Neural cell (in vitro differentiated cells): Measurements from ENCODE around the gene SIT1. TPM values are rescaled to one million over a fixed set of nuclear protein-coding genes. Genes with fewer than 3 reads are reported as not detected.

ENCODE experiments used
- H2AFZ ChIP-seq: fragments of 200-600, 300-800 bp; sonication (generic), shearing (Covaris generic); 2 replicates; pipeline ENCODE4 v1.6.0; 2014; ENCODE audit warnings: low read depth, mild to moderate bottlenecking, antibody characterized with exemption, low read length, moderate library complexity
- H3F3A ChIP-seq: fragments of 200-600 bp; shearing (Covaris generic); 2 replicates; pipeline ENCODE4 v1.6.1; 2016; ENCODE audit warnings: mild to moderate bottlenecking, moderate library complexity, mixed read lengths, antibody characterized with exemption, low read length; ENCODE audit not compliant: insufficient read depth, poor library complexity, severe bottlenecking
- H3K27ac ChIP-seq: fragments of 200-600, 300-800 bp; sonication (generic), shearing (Covaris generic); 2 replicates; pipeline ENCODE4 v1.5.1; 2014; ENCODE audit warnings: mild to moderate bottlenecking, low read length, moderate library complexity
- H3K27me3 ChIP-seq: fragments of 300-800, 200-600 bp; sonication (generic), shearing (Covaris generic); 2 replicates; pipeline ENCODE4 v1.6.0; 2014; ENCODE audit warnings: mild to moderate bottlenecking, low read depth, low read length, moderate library complexity; ENCODE audit not compliant: insufficient read depth
- H3K36me3 ChIP-seq: fragments of 300-800, 200-600 bp; sonication (generic), shearing (Covaris generic); 2 replicates; pipeline ENCODE4 v1.5.1; 2014; ENCODE audit warnings: mild to moderate bottlenecking, antibody characterized with exemption, low read length, moderate library complexity; ENCODE audit not compliant: insufficient read depth
- H3K4me2 ChIP-seq: fragments of 300-800, 200-600 bp; sonication (generic), shearing (Covaris generic); 2 replicates; pipeline ENCODE4 v1.6.0; 2014; ENCODE audit warnings: mild to moderate bottlenecking, low read length
- H3K4me3 ChIP-seq: fragments of 300-800, 200-600 bp; sonication (generic), shearing (Covaris generic); 2 replicates; pipeline ENCODE4 v1.5.1; 2014; ENCODE audit warnings: mild to moderate bottlenecking, low read length, moderate library complexity
- H3K79me2 ChIP-seq: fragments of 200-600 bp; shearing (Covaris generic); replicated peaks from 2 replicates; pipeline ENCODE4 v1.6.0; 2014; ENCODE audit warnings: mild to moderate bottlenecking, low read length, moderate library complexity; ENCODE audit not compliant: insufficient read depth
- H3K9ac ChIP-seq: fragments of 300-800, 200-600 bp; sonication (generic), shearing (Covaris generic); 2 replicates; pipeline ENCODE4 v1.6.1; 2016; ENCODE audit warnings: mild to moderate bottlenecking, low read length, mixed read lengths
- H3K9me2 ChIP-seq: fragments of 200-600 bp; shearing (Covaris generic); 2 replicates; pipeline ENCODE4 v1.6.1; 2016; ENCODE audit warnings: mild to moderate bottlenecking, low read length, mixed read lengths; ENCODE audit not compliant: insufficient read depth
- H3K9me3 ChIP-seq: fragments of 200-600, 300-800 bp; sonication (generic), shearing (Covaris generic); 2 replicates; pipeline ENCODE4 v1.6.1; 2016; ENCODE audit warnings: mild to moderate bottlenecking, mixed run types, low read length, moderate library complexity, mixed read lengths
- H4K20me1 ChIP-seq: fragments of 200-600 bp; shearing (Covaris generic); 2 replicates; pipeline ENCODE4 v1.6.1; 2016; ENCODE audit warnings: mild to moderate bottlenecking, mixed run types; ENCODE audit not compliant: insufficient read depth
- CTCF ChIP-seq: fragments of 450-650 bp; IDR thresholded peaks from 2 replicates; pipeline ENCODE4 v1.5.1; 2014; ENCODE audit warnings: antibody characterized with exemption, mild to moderate bottlenecking, moderate library complexity; ENCODE audit not compliant: poor library complexity, severe bottlenecking
- EZH2 ChIP-seq: fragments of 200-600, 300-800 bp; shearing (Covaris generic), sonication (generic); IDR thresholded peaks from 2 replicates; pipeline ENCODE4 v1.6.1; 2014; ENCODE audit warnings: antibody characterized with exemption, low read length, borderline replicate concordance, mild to moderate bottlenecking; ENCODE audit not compliant: insufficient read depth, poor library complexity, severe bottlenecking
- MXI1 ChIP-seq: fragments of 450-650 bp; conservative IDR thresholded peaks from 2 replicates; pipeline ENCODE4 v1.6.1; 2014; ENCODE audit warnings: antibody characterized with exemption, mild to moderate bottlenecking; ENCODE audit not compliant: poor library complexity, severe bottlenecking
- POLR2AphosphoS5 ChIP-seq: IDR thresholded peaks from 2 replicates; pipeline ENCODE4 v1.6.1; 2012
- RAD21 ChIP-seq: fragments of 450-650 bp; conservative IDR thresholded peaks from 2 replicates; pipeline ENCODE4 v1.6.1; 2014; ENCODE audit warnings: antibody characterized with exemption, mild to moderate bottlenecking, moderate library complexity
- REST ChIP-seq: IDR thresholded peaks from 2 replicates; pipeline ENCODE4 v1.6.1; 2012; ENCODE audit warnings: borderline replicate concordance
- TAF1 ChIP-seq: IDR thresholded peaks from 2 replicates; pipeline ENCODE4 v1.6.1; 2012; ENCODE audit warnings: low read depth
- polyA plus RNA-seq: library from polyadenylated mRNA; depleted of rRNA; stranded (reverse); fragments of >200 nt; gene quantifications from 2 replicates; pipeline ENCODE4 v1.2.3, GENCODE V29; 2014

The SIT1 gene
- polyA plus RNA-seq, 1 donor from 2014 or later = not detected

DNA sequence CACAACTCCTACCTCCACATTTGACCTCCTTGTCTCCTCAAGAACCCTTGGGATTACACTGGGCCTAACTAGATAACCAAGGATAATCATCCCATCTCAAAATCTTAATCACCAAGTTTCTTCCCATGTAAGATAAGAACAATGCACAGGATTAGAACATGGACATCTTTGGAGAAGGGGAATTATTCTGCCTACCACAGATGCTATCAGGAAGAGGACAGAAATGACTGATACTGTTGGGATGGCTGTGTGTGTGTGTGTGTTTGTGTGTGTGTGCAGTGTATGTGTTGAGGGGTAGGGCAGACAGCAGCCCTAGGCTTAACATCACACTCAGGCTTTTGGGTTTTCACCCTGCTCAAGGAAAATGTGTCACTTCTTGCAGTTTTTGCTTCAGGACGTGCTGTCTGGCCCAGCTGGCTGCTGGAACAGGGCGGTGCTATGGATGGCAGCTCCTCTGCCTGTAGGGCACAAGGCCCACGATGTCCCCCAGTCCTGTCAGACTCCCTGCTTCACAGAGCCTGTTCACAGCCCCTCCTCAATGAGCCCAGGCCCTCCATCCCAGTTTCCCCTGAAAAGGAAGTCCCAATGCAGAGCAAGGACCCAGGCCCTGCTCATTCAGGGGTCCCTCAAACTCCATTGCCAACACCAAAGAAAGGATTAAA lies 30.7 kb upstream of the SIT1 start:
- H2AFZ ChIP-seq = no peak overlapping the region

More for the DNA sequence above, 30.7 kb upstream of the SIT1 start:
- Histone ChIP-seq H3K9me2 (no peaks in the 10 kb centered on the region), H3F3A (no peaks in the 10 kb centered on the region), H3K9me3 (no peaks in the 10 kb centered on the region), H3K27me3 (no peaks in the 10 kb centered on the region), H3K36me3 (no peaks in the 10 kb centered on the region), H3K79me2 (no peaks in the 10 kb centered on the region), H3K27ac (no peak overlapping the region), H3K9ac (no peak overlapping the region), H3K4me2 (no peak overlapping the region), H3K4me3 (no peak overlapping the region), H4K20me1 (no peaks in the 10 kb centered on the region)
- no peak for TF ChIP-seq REST
- no peak for TF ChIP-seq TAF1
- no peak for TF ChIP-seq EZH2
- no peak for TF ChIP-seq MXI1
- TF ChIP-seq POLR2AphosphoS5 = no peak
- no peak for TF ChIP-seq CTCF
- TF ChIP-seq RAD21 = no peak
